HTERT RPE-1 (cell line): ENCODE data around the gene NUMA1.

ENCODE experiments used
- in situ Hi-C: fragments of 300-500 bp; cut with MboI; formaldehyde crosslinking; loops from 4 replicates; pipeline ENCODE4 v1.14.3; 2020; ENCODE audit warnings: low sequenced_read_pairs

The NUMA1 gene

DNA sequence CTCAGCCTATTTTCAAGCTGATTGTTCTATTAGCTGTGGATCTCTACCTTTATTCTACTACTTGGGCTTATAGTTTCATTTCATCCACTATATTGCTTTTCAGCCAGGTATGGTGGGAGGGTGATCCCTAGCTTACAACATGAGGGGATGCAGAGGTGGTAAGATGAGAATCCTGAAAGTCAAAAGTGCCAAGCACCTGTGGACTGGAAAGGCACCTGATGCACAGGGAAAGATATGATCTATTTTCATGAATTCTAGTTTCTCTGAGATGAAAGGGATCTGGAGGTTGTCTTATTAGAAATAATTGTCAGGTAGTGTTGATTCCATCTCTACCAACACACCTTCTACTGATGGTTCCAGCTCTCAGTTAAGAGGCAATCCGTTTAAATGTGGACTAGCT, 103.3 kb downstream of the NUMA1 start:
- in situ Hi-C loops, result no loop called here

DNA sequence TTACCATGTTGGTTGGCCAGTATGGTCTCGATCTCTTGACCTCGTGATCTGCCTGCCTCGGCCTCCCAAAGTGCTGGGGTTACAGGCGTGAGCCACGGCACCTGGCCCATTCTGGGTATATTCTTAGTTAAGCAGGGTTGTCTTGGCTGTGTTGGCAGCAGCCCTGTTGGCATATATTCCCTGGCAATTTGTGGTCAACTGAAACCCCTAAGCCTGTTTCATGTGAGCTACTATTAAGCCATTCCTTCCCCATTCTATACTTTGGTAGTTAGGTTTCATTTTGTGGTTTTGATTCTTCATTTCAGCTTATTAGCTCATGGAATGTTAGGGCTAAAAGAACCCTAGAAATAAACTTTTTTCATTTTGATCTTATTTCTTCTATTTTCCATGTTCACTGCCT, 103.8 kb downstream of the NUMA1 start:
- in situ Hi-C loops, result no loop called here

DNA sequence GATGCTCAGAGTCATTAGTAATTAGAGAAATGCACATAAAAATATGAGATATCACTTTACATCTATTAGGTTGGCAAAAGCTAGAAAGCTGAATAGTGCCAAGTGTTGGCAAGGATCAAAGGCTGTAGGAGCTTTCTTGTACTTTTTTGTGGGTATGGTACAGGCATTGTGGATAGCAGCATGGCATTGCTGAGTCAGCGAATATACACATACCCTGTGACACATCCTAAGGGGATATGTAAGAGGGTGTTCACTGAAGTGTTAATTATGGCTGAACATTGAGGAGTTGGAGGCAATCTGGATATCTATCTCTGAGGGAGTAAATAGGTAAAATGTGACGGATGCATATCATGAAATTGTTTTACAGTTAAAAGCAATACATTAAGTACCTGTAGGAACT, 108.7 kb downstream of the NUMA1 start:
- in situ Hi-C loops, result no loop called here

- in situ Hi-C loops, result no loop called here
Observed at GRCh38 chr11:71964641-71965040, 115.7 kb downstream of the NUMA1 start.

GRCh38 chr11:71963468-71963867, 116.9 kb downstream of the NUMA1 start:
- in situ Hi-C loops, result no loop called here

DNA sequence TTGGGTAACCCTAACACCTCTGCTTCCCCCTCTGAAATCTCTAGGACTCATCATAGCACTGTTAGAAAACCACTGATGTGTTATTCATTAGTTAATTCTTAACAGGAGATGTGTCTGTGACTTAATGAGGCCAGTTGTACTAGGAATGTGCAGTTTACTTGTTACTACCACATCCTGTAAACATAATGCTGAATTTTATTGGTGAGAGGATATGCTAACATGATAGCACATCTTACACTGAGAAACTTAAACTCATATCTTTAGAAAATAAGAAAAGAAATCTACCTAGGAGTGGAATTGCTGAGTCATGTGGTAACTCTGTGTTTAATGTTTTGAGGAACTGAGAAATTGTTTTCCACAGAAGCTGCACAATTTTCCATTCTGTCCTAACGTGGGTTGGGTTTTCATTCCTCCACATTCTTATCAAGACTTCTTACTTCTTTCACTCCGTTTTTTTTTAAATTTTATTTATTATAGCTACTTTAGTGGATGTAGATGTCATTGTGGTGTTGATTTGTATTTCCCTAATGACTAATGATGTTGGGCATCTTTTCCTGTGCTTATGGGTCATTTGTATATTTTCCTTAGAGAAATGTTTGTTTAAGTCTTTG, 117.8 kb downstream of the NUMA1 start:
- in situ Hi-C loops, result no loop called here

- in situ Hi-C loops, result no loop called here
Observed at GRCh38 chr11:71955898-71956456, 124.4 kb downstream of the NUMA1 start.
